ENCODE data around the gene GNA12.
A peak's percentile ranks its signal among the peaks of the same experiment; 100 is the strongest.

GNA12 gene

DNA sequence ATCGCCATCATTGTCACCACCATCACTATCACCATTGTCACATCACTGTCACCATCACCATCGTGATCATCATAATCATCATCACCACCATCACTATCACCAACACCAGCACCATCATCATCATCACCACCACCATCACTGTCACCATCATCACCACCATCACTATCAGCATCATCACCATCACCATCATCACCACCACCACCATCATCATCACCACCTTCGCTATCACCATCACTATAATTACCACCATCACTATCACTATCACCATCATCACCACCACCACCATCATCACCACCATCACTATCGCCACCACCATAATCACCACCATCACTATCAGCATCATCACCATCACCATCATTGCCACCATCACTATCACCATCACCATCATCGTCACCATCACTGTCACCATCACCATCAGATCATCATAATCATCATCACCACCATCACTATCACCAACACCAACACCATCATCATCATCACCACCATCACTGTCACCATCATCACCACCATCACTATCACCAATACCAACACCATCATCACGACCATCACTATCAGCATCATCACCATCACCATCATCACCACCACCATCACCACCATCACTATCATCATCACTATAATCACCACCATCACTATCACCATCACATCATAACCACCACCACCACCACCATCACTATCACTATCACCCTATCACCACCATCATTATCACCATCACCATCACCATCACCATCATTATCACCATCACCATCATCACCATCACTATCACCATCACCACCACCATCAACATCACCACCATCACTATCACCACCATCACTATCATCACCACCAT is 6.0 kb upstream of the GNA12 start:
- no peak overlapping the region for H3K27ac ChIP-seq
- TF ChIP-seq CTCF (conservative IDR thresholded peaks at IDR 0.05) (no peak), ZFX (IDR thresholded peaks at IDR 0.05) (no peak)

DNA sequence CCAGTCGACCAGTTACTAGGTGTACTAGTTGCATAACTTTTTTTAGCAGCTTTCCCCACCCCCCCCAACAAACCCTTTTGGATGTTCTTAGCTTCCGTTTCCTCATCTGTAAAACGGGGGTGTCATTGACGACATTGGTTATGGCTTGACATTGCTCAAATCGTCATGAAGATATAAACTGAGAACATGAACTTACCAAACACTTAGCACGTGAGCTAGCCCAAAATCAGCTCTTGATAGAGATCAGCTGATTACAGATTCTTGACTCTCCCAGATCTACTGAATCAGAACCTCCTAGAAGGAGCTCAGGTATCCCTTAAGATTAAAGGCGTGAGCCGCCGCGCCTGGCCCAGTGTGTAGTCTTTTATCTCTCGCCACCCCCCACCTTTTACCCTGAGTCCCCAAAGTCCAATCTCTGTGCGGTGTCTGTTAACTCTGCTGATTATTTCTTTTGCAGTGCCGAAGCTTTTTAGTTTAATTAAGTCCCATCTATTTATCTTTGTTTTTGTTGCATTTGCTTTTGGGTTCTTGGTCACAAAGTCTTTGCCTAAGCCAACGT is 1.0 kb upstream of the GNA12 start:
- H3K27ac ChIP-seq = peak overlapping the region; percentile 73
- TF ChIP-seq CTCF (conservative IDR thresholded peaks at IDR 0.05) (no peak), ZFX (IDR thresholded peaks at IDR 0.05) (no peak)

DNA sequence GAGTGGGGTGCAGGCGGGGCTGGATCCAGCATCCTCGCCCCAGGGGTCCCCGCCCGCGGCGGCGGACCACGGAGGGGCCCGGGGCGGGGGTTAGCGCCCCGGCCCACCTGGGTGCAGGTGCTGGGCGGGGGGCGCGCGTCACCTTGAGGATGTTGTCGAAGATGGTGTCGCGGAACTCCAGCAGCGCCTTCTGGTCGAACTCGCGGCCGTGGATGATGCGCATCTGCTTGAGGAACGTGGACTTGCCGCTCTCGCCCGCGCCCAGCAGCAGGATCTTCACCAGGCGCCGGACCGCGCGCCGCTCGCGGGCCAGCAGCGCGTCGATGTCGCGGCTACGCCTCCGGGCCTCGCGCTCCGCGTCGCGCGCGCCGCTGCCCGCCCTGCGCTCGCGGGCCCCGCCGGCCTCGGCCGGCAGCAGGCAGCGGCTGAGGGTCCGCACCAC is 376 bp downstream of the GNA12 start:
- H3K27ac ChIP-seq = peak overlapping the region; percentile 73
- TF ChIP-seq ZFX (IDR thresholded peaks at IDR 0.05) = peak; percentile 86
- no peak for TF ChIP-seq CTCF (conservative IDR thresholded peaks at IDR 0.05)

DNA sequence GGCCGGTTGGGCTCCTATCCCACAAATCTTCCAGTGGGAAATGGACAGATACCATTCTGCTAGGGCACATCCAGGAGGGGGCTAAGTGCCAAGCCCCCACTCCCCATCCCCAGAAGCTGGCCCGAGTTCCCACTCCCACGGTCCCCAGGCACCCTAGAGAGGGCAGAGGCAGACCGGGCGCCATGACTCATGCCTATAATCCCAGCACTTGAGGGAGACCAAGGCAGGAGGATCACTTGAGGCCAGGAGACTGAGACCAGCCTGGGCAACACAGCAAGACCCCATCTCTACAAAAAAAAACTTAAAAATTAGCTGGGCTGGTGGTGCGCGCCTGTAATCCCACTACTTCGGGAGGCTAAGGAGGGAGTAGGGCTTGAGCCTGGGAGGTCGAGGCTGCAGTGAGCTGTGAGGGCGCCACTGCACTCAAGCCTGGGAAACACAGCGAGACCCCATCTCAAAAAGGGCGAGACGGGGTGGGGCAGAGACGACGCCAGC is 870 bp downstream of the GNA12 start:
- TF ChIP-seq ZFX (IDR thresholded peaks at IDR 0.05) = no peak
- TF ChIP-seq CTCF (conservative IDR thresholded peaks at IDR 0.05) = no peak
- H3K27ac ChIP-seq = peak overlapping the region; percentile 73

DNA sequence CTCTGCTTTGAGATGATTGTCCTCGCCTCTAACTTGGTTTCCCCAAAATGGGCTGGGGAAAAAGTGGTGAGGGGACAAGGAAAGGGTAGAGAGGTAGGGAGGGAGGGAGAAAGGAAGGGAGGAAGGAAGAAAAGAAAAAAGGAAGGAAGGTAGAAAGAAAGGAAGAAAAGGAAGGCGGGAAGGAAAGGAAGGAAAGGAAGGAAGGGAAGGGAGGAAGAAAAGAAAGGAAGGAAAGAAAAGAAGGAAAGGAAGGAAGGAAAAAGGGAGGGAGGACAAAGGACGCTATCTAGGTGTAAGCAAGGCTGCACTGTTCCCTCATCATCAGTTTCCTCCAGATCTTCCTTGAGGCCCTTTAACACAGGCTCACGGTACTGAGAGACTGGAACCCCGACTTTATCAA is 2.2 kb downstream of the GNA12 start:
- TF ChIP-seq ZFX (IDR thresholded peaks at IDR 0.05) (no peak), CTCF (conservative IDR thresholded peaks at IDR 0.05) (no peak)
- H3K27ac ChIP-seq = no peak overlapping the region

DNA sequence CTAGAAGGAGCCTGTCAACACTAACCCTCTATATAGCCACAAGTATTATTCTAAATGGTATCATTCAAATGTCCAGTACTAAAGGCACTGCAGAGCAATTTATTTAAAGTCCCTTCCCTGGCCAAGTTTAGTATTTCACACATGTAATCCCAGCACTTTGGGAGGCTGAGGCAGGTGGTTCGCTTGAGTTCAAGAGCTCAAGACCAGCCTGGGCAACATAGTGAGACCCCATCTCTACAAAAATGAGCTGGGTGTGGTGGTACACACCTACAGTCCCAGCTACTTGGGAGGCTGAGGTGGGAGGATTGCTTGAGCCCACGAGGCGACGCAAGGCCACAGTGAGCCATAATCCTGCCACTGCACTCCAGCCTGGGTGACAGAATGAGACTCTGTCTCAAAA is 3.6 kb downstream of the GNA12 start:
- no peak overlapping the region for H3K27ac ChIP-seq
- TF ChIP-seq CTCF (conservative IDR thresholded peaks at IDR 0.05) (no peak), ZFX (IDR thresholded peaks at IDR 0.05) (no peak)

GRCh38 chr7:2838873-2839578 is 5.1 kb downstream of the GNA12 start:
- TF ChIP-seq ZFX (IDR thresholded peaks at IDR 0.05) (no peak), CTCF (conservative IDR thresholded peaks at IDR 0.05) (no peak)
- H3K27ac ChIP-seq = no peak overlapping the region
